Measurements from ENCODE around the gene EFCAB8.

EFCAB8 gene

GRCh38 chr20:32911355-32911754 is 52.6 kb downstream of the EFCAB8 start:
- TF ChIP-seq JUND (IDR thresholded peaks at IDR 0.05; ENCODE audit: low read depth), result no peak
- in situ Hi-C loops (cut with HindIII; ENCODE audit: low pct_unique_long_range_greater_than_20kb, low sequenced_read_pairs), result no loop called here
- no peak for DNase-seq (ENCODE audit: low read depth in 1 of 2, low spot score in 1 of 2)

- no peak for DNase-seq (ENCODE audit: low read depth in 1 of 2, low spot score in 1 of 2)
- in situ Hi-C loops (cut with HindIII; ENCODE audit: low pct_unique_long_range_greater_than_20kb, low sequenced_read_pairs), result no loop called here
- no peak for TF ChIP-seq JUND (IDR thresholded peaks at IDR 0.05; ENCODE audit: low read depth)
Measured at GRCh38 chr20:32912688-32913087, 54.0 kb downstream of the EFCAB8 start.

GRCh38 chr20:32914031-32914430 is 55.3 kb downstream of the EFCAB8 start:
- no peak for DNase-seq (ENCODE audit: low read depth in 1 of 2, low spot score in 1 of 2)
- in situ Hi-C loops (cut with HindIII; ENCODE audit: low pct_unique_long_range_greater_than_20kb, low sequenced_read_pairs), result no loop called here
- no peak for TF ChIP-seq JUND (IDR thresholded peaks at IDR 0.05; ENCODE audit: low read depth)

GRCh38 chr20:32917191-32917950 is 58.6 kb downstream of the EFCAB8 start:
- DNase-seq (ENCODE audit: low read depth in 1 of 2, low spot score in 1 of 2), result no peak
- TF ChIP-seq JUND (IDR thresholded peaks at IDR 0.05; ENCODE audit: low read depth), result no peak
- in situ Hi-C loops (cut with HindIII; ENCODE audit: low pct_unique_long_range_greater_than_20kb, low sequenced_read_pairs), result no loop called here

GRCh38 chr20:32918296-32918695 is 59.6 kb downstream of the EFCAB8 start:
- no peak for TF ChIP-seq JUND (IDR thresholded peaks at IDR 0.05; ENCODE audit: low read depth)
- in situ Hi-C loops (cut with HindIII; ENCODE audit: low pct_unique_long_range_greater_than_20kb, low sequenced_read_pairs), result no loop called here
- no peak for DNase-seq (ENCODE audit: low read depth in 1 of 2, low spot score in 1 of 2)

- TF ChIP-seq JUND (IDR thresholded peaks at IDR 0.05; ENCODE audit: low read depth), result no peak
- in situ Hi-C loops (cut with HindIII; ENCODE audit: low pct_unique_long_range_greater_than_20kb, low sequenced_read_pairs), result no loop called here
- DNase-seq (ENCODE audit: low read depth in 1 of 2, low spot score in 1 of 2), result no peak
Measured at GRCh38 chr20:32918751-32919150, 60.0 kb downstream of the EFCAB8 start.

GRCh38 chr20:32920066-32920465 is 61.3 kb downstream of the EFCAB8 start:
- no peak for TF ChIP-seq JUND (IDR thresholded peaks at IDR 0.05; ENCODE audit: low read depth)
- in situ Hi-C loops (cut with HindIII; ENCODE audit: low pct_unique_long_range_greater_than_20kb, low sequenced_read_pairs), result no loop called here

GRCh38 chr20:32920530-32921298 is 62.0 kb downstream of the EFCAB8 start:
- in situ Hi-C loops (cut with HindIII; ENCODE audit: low pct_unique_long_range_greater_than_20kb, low sequenced_read_pairs), result no loop called here

More at GRCh38 chr20:32920066-32920465, 61.3 kb downstream of the EFCAB8 start:
- DNase-seq (ENCODE audit: low read depth in 1 of 2, low spot score in 1 of 2), result no peak

GRCh38 chr20:32922466-32922865 is 63.7 kb downstream of the EFCAB8 start:
- in situ Hi-C loops (cut with HindIII; ENCODE audit: low pct_unique_long_range_greater_than_20kb, low sequenced_read_pairs), result no loop called here
- no peak for TF ChIP-seq JUND (IDR thresholded peaks at IDR 0.05; ENCODE audit: low read depth)
- no peak for DNase-seq (ENCODE audit: low read depth in 1 of 2, low spot score in 1 of 2)

More at GRCh38 chr20:32920530-32921298, 62.0 kb downstream of the EFCAB8 start:
- DNase-seq (ENCODE audit: low read depth in 1 of 2, low spot score in 1 of 2), result no peak
- TF ChIP-seq JUND (IDR thresholded peaks at IDR 0.05; ENCODE audit: low read depth), result no peak

- DNase-seq (ENCODE audit: low read depth in 1 of 2, low spot score in 1 of 2), result no peak
- no peak for TF ChIP-seq JUND (IDR thresholded peaks at IDR 0.05; ENCODE audit: low read depth)
- in situ Hi-C loops (cut with HindIII; ENCODE audit: low pct_unique_long_range_greater_than_20kb, low sequenced_read_pairs), result no loop called here
Measured at GRCh38 chr20:32924781-32925180, 66.1 kb downstream of the EFCAB8 start.

GRCh38 chr20:32925481-32926196 is 66.9 kb downstream of the EFCAB8 start:
- no peak for TF ChIP-seq JUND (IDR thresholded peaks at IDR 0.05; ENCODE audit: low read depth)
- in situ Hi-C loops (cut with HindIII; ENCODE audit: low pct_unique_long_range_greater_than_20kb, low sequenced_read_pairs), result no loop called here
- no peak for DNase-seq (ENCODE audit: low read depth in 1 of 2, low spot score in 1 of 2)

GRCh38 chr20:32929162-32929561 is 70.4 kb downstream of the EFCAB8 start:
- no peak for DNase-seq (ENCODE audit: low read depth in 1 of 2, low spot score in 1 of 2)
- no peak for TF ChIP-seq JUND (IDR thresholded peaks at IDR 0.05; ENCODE audit: low read depth)
- in situ Hi-C loops (cut with HindIII; ENCODE audit: low pct_unique_long_range_greater_than_20kb, low sequenced_read_pairs), result no loop called here

GRCh38 chr20:32930181-32930580 is 71.5 kb downstream of the EFCAB8 start:
- no peak for TF ChIP-seq JUND (IDR thresholded peaks at IDR 0.05; ENCODE audit: low read depth)
- DNase-seq (ENCODE audit: low read depth in 1 of 2, low spot score in 1 of 2), result no peak
- in situ Hi-C loops (cut with HindIII; ENCODE audit: low pct_unique_long_range_greater_than_20kb, low sequenced_read_pairs), result no loop called here
